HepG2 (cell line): Measurements from ENCODE around the gene CMIP. TPM values are rescaled to one million over a fixed set of nuclear protein-coding genes. Genes with fewer than 3 reads are reported as not detected.

ENCODE experiments used
- CBX5 ChIP-seq: sonication (generic); formaldehyde crosslinking; IDR thresholded peaks from 2 replicates; pipeline ENCODE4 v1.4.0; 2020; ENCODE audit warnings: missing genetic modification reagents, borderline replicate concordance
- GABPB1 ChIP-seq: IDR thresholded peaks from 2 replicates; pipeline ENCODE4 v1.6.1; 2016; ENCODE audit warnings: mild to moderate bottlenecking, missing genetic modification reagents, moderate library complexity, missing compliant biosample characterization
- NR1H2 ChIP-seq: sonication (generic); formaldehyde crosslinking; IDR thresholded peaks from 2 replicates; pipeline ENCODE4 v1.8.1; 2022; ENCODE audit warnings: low read depth, missing genetic modification reagents, borderline replicate concordance
- SATB2 ChIP-seq: sonication (generic); formaldehyde crosslinking; IDR thresholded peaks from 2 replicates; pipeline ENCODE4 v1.5.0; 2020; ENCODE audit warnings: missing genetic modification reagents
- ZC3H4 ChIP-seq: sonication (generic); formaldehyde crosslinking; IDR thresholded peaks from 2 replicates; pipeline ENCODE4 v1.4.0; 2020; ENCODE audit warnings: missing genetic modification reagents, borderline replicate concordance
- ZNF407 ChIP-seq: sonication (generic); formaldehyde crosslinking; IDR thresholded peaks from one replicate; pipeline ENCODE4 v1.5.1; 2020; ENCODE audit warnings: mild to moderate bottlenecking, missing genetic modification reagents; ENCODE audit errors: not compliant biosample characterization
- ZNF414 ChIP-seq: sonication (generic); formaldehyde crosslinking; IDR thresholded peaks from 2 replicates; pipeline ENCODE4 v1.5.0; 2020; ENCODE audit warnings: missing genetic modification reagents
- polyA plus RNA-seq, 8 experiments: library from polyadenylated mRNA; depleted of rRNA in 3 of 8; stranded (reverse) in 7 of 8; unstranded in 1 of 8; fragments of >200 nt; fragmentation: Illumina TruSeq in 4 of 8; extraction: Trizol in 4 of 8; gene quantifications; 2 replicates each; pipeline versions ENCODE4 v1.2.1 to v1.2.3, GENCODE V29; 2011 to 2016; ENCODE audit warnings: low read depth in 4 of 8, missing spikeins in 1 of 8, mixed read lengths in 1 of 8; ENCODE audit not compliant: insufficient read depth in 1 of 8
- total RNA-seq, 5 experiments: library from RNA; depleted of rRNA; stranded (reverse); fragments of >200 nt; fragmentation: Illumina TruSeq; extraction: Trizol; gene quantifications; 2 replicates each; pipeline ENCODE4 v1.2.3, GENCODE V29; 2016; ENCODE audit warnings: low read depth in 1 of 5
- TF ChIP-seq, protein P1 (sequence below): sonication (generic); formaldehyde crosslinking; IDR thresholded peaks from 2 replicates; pipeline ENCODE4 v1.4.0; 2020; ENCODE audit warnings: missing genetic modification reagents

CMIP gene
- total and polyA plus RNA-seq, 2 of the 13 experiments (the other 11 are each of a cell fraction or from before 2014, with no cell fraction given) = 10.9 to 18.1 TPM

DNA sequence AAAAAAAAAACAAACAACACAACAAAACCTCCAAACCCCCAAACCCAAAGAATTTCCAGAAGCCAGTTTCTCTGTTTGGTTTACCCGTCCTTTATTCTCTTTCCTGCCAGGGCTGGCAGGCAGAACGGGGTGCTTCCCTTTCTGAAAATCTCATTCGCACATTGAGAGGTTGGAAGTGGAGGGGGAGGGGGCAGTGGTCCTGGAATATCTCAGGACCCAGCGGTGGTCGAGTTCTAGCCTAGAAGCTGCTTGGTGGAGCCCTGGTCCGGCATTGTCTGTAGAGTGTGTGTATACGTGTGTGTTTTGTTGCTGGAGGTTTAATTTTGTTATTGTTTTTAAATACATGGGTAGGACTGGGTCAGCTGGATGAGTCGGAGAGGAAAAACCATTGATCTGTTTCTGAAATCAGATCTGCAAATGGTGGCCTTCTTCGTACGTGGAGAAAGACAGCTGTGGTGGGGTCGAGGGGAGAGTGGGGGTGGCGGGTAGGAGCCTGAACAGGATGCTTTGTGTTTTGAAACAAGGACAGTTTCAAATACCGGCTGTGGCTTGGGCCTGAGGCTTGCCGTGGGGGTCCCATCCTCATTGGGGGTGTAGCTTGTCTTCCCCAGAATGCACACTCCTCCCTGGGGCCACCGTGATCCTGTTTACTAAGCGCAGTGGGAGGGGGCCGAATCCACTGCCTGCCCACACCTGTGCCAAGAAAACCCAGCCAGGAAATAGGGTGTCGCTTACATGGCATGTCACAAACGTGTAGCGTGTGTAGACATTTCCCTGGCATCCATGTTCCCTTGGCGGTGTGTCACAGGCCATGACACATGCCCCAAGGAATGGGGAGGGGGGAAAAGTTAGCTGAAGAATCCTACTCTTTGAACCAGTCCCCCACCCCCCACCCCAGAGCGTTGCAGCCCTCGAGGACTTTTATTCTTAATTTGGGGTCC lies 1.6 kb downstream of the CMIP start (continued):
- TF ChIP-seq ZNF407 (CRISPR knock-in tag) (no peak), NR1H2 (CRISPR knock-in tag) (0 out of 2 replicates have a peak, but pooled peaks have one; percentile 31), GABPB1 (CRISPR knock-in tag) (0 out of 2 replicates have a peak, but pooled peaks have one; percentile 17), ZNF414 (CRISPR knock-in tag) (peak; percentile 77; the same call in 1 of the 2 replicates), SATB2 (CRISPR knock-in tag) (no peak), ZC3H4 (CRISPR knock-in tag) (peak; percentile 58; the same call in 1 of the 2 replicates), CBX5 (CRISPR knock-in tag) (0 out of 2 replicates have a peak, but pooled peaks have one; percentile 43)
- TF ChIP-seq, protein P1, sequence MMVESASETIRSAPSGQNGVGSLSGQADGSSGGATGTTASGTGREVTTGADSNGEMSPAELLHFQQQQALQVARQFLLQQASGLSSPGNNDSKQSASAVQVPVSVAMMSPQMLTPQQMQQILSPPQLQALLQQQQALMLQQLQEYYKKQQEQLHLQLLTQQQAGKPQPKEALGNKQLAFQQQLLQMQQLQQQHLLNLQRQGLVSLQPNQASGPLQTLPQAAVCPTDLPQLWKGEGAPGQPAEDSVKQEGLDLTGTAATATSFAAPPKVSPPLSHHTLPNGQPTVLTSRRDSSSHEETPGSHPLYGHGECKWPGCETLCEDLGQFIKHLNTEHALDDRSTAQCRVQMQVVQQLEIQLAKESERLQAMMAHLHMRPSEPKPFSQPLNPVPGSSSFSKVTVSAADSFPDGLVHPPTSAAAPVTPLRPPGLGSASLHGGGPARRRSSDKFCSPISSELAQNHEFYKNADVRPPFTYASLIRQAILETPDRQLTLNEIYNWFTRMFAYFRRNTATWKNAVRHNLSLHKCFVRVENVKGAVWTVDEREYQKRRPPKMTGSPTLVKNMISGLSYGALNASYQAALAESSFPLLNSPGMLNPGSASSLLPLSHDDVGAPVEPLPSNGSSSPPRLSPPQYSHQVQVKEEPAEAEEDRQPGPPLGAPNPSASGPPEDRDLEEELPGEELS = peak; percentile 17; the same call in 1 of the 2 replicates
